HG02798 (cell line): Measurements from ENCODE around the gene PSMG1.

Experiments
- ATAC-seq: cut with Tn5 transposase; IDR thresholded peaks from one replicate; pipeline ENCODE4 v1.9.1; 2021; ENCODE audit warnings: mild to moderate bottlenecking; ENCODE audit not compliant: unreplicated experiment, poor library complexity

The PSMG1 gene

DNA sequence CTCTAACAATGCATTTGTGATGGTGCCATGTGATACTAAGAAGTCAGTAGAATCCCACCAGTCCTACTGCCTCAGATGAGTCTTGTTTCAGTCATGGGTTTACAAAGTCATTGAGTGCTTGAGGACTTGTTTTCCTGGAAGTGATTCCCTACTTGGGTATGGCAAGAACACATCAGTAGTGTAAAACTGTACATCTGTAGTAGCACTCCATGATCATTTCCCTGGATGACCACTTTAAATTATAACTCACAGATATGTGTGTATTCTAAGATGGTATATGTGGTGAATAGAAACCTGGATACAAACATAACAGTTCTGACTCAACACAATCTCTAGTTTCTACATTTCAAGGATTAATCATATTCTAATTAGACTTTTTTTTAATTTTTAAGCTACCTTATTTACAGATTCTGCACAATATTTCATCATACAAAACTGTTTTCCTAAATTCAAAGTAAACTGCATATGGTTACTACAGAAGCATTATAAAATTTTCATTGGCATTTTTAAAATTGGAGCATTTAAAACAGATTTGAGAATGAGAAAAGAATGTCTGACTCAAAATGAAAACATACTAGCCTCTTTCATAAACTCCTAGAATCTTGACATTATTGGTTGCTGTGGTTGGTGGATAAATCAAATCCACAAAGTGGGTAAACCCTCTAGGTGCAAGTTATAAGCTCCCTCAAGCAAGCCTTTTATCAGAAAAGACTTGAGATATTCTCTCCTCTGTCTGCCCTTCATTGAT, 6.8 kb upstream of the PSMG1 start:
- ATAC-seq, result no peak

- ATAC-seq, result no peak
Observed at GRCh38 chr21:39188521-39189139, 5.4 kb upstream of the PSMG1 start.

DNA sequence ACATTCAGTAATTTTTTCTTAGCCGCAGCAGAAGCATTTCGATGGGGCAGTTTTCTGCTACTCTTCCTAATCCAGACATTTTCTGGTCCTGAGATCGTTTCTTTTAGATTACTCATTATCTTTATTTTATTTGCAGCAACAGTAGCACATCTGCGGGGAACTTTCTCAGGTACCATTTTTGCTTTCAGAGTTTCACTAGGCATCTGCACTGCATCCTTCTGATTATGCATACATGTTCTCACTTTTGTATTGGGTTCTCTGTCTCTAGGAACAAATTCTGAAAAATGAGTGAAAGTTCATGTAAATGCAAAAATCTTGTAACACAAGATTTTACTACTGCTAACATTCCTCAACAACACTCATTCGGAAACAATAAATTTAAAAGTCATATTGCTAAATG, 3.9 kb upstream of the PSMG1 start:
- ATAC-seq, result no peak

- ATAC-seq, result no peak
Observed at GRCh38 chr21:39186676-39187075, 3.4 kb upstream of the PSMG1 start.

DNA sequence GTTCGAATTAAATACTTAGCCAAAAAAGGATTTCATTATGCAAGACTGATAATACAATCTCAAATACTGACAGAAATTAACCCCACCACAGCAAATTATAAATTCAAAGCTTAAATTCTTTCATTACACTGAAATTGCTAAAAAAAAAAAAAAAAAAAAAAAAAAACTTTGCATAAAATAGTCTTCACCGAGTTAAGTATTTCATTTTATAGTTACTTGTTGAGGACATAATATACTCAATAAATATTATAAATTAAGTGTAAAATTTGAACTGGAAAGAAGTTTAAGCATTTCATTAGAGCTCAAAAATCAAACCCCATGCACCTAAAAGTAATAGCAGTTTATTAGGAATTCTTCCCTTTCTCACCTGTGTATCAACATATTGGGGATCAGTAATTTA, 1.9 kb upstream of the PSMG1 start:
- ATAC-seq, result no peak

DNA sequence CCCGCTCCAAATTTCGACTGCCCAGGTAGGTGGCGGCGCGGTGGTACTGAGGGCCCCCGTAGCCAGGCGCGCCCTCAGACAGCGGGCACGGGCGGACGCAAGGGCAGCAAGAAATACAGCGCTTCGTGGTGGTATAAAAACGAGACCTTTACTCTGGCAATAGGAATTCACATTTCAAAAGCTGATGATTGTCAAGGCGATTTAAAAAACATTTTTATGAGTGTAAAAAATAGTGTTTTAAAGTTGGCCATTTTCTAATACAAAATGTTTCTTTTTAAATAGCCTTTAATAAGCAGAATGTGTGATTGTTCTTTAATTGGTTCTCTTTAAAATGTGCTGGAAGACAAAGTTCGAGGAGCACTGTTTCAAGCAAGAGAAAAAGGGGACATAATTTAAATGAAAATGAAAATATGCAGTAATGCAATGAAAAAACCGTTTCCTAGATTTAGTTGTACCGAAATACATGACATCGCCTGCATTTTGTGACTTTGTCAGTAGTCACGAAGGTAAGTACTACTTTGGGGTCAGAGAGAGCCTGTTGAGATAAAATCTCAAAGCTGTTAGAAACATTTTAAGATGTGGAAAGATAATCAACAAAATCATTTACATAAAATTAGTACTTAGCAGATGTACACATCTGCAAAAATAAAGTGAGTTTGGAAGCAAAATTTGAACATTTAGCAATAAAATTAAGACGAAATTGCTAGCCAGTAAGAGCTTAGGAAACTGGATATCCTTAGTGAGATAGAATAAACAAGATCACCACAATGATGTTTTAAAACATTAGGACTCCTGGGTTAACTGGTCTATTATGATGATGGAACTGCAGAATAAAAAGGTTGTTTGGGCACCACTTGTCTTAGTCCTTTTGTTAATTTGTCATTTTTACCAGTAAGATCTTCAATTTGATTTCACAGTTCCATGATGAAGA, 1.1 kb upstream of the PSMG1 start:
- ATAC-seq, result no peak

DNA sequence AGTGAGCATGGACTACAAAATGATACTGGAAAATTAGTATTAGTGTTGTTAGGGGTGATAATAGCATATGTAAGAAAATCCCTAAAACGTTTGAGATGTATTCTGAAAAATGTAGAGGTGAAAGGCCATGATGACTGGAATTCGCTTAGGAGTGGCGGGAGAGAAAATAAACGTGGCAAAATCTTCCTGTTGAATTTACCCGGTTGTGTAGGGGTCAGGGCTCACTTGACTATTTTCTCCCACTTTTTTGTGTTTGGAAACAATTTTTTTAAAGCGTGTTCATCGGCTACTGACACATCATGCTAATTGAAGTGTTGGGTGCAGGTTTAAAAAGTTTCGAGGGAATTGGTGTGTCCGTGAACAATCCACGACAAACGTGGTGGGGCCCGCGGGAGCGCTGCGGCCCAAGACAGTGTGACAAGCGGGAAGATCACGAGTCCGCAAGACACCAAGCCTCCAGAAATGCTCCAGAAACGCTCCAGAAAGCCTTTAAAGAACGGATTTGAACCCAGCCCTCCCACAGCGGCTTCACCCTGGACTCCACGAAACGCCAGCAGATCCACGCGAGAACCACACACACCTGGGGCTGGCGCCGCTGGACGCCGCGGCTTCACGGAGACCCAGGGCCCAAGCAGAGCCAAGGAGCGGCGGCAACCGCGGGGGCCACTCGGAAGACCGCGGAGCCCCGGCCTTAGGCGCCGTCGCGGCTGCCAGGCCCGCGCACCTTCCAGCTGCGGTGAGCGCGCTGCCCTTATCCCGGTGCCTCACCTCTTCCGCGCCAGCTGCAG, 573 bp downstream of the PSMG1 start:
- no peak for ATAC-seq

GRCh38 chr21:39182016-39182415, 1.2 kb downstream of the PSMG1 start:
- no peak for ATAC-seq

- ATAC-seq, result no peak
Observed at GRCh38 chr21:39181205-39181818, 1.9 kb downstream of the PSMG1 start.

DNA sequence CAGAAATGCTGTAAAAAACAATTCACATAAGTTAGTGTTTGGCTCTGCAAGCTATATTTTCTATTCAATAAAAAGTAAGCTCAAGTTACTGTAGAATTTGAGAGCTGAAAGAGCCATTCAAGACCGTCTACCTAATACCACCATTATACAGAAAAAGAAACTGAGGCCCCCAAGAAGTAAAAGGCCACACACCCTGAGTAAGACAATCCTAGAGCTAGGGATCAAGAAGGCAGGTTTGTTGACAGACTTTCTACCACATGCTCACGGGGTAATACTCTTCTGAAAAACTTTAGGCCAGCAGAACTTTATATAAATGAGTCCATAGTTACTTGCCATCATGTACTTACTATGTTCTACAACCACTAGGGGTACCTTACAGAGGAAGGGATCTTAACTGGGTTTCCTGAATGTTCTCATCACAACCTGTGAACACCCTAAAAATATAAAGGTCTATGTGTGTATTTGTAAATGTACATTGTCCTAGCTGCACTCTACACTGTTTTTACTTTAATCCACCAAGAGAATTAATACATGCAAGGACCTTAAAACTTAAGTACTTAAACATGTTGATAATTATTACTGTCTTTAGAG, 2.7 kb downstream of the PSMG1 start:
- ATAC-seq, result no peak

DNA sequence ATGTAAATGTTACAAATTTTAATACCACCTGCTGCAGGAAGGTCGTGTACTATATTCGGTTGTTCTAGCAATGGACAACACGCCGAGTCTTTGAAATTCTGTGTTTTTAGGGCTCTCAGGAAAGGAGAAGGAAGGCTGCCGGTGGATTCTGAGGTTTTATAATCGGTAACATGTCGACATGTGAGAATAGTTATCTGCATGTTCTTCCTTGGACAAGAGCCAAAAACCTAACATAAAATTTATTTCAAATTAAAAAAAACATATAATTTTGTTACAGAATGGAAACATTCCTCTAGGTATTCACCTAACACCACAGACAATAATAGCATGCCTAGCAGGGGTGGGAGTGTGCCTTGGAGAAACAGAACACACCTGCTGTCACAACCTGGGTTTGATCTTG, 4.8 kb downstream of the PSMG1 start:
- ATAC-seq, result no peak

DNA sequence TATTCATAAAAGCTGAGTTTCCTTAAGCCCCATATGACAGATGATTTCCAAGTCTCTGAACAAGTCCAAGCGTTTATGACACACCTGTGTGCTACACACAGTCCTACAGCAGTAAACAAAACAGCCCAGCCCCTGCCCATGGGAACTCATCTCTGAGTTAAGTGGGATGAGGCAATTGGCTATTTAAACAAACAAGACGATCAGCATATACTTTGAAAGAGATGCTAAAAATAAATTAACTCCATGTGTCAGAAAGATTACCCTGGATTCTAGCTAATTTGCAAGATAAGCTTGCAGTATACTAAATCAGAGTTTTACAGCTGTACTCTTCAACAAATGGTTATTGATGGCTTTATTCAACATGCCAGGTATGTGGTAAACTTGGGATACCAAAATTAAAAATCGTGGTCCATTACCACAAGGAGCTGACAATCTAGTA, 7.0 kb downstream of the PSMG1 start:
- no peak for ATAC-seq

- no peak for ATAC-seq
Observed at GRCh38 chr21:39175665-39176064, 7.6 kb downstream of the PSMG1 start.

DNA sequence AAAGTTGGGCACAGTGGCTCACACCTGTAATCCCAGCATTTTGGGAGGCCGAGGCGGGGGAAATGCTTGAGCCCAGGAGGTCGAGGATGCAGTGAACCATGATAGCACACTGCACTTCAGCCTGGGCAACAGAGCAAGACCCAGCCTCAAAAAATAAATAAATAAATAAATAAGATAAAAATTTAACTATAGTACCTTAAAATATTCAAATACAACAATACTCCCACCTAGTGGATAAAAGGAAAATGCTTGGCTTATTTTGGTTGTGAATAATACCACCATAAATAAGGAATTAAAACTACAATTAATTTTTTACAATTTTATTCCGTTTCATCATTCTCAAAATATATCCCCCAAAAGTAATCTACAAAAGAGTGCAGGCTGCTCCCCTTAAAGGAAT, 8.1 kb downstream of the PSMG1 start:
- ATAC-seq, result no peak

DNA sequence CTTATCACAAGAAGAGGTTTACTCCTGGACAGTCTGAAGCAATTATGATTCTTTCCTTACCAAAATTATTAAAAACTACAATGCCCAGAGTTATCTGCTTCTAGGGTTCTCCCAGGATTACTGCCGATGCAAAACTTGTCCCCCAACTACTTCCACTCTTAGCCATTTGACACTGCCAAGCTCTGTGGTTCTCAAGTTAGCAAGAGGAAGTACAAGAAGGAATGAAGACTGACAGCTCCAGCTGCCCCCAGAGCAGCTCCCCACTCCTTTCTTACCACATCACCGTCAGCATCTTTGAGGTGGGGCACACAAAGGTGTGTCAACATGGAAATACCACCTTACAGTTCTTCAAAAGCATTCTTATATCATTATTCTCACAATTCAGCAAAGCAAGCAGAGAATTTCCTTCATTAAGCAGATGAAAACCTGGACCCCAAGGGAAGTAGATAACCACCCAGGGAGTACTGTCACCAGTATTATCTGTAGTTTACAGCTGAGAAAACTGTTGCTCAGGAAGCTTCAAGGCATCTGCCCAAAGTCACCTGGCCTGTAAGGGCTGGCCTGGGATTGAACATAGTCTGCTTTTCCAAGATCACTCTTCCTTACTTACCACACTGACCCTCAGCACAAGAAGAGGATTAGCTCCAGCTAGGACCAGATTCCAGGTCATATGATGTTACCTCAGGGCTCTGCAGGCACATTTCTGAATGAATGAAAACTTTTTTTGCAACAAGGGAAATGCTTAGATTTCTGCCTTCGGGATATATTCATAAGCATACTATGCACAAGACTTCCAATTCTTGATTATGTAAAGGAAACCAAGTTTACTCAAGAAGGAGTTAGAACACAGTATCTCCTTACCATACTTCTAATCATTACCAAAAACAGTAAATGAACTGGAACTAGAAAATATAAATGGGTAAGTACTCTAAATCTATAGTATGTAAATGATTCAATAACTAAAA, 9.3 kb downstream of the PSMG1 start:
- no peak for ATAC-seq

GRCh38 chr21:39169906-39170305, 13.3 kb downstream of the PSMG1 start:
- ATAC-seq, result no peak

- ATAC-seq, result no peak
Observed at GRCh38 chr21:39168800-39169199, 14.5 kb downstream of the PSMG1 start.

GRCh38 chr21:39164523-39164922, 18.7 kb downstream of the PSMG1 start:
- ATAC-seq, result no peak
